Uterus (tissue), 2 donors: ENCODE data around the gene PCGF5.

Experiments
- POLR2A ChIP-seq, 2 donors: fragments of 450-650 bp; IDR thresholded peaks; one replicate each; pipeline ENCODE4 v1.6.1; 2016; ENCODE audit warnings: antibody characterized with exemption in 2 of 2, mild to moderate bottlenecking in 1 of 2, moderate library complexity in 1 of 2
- TF ChIP-seq, protein P1 (sequence below), 4 experiments: fragments of 200-600 bp in 2 of 4; fragments of 450-650 bp in 2 of 4; sonication (generic) in 2 of 4; IDR thresholded peaks; one replicate each; pipeline ENCODE4 v1.5.1; 2016 to 2019; ENCODE audit warnings: antibody characterized with exemption in 4 of 4, mild to moderate bottlenecking in 2 of 4, moderate library complexity in 1 of 4

- TF ChIP-seq, protein P1, sequence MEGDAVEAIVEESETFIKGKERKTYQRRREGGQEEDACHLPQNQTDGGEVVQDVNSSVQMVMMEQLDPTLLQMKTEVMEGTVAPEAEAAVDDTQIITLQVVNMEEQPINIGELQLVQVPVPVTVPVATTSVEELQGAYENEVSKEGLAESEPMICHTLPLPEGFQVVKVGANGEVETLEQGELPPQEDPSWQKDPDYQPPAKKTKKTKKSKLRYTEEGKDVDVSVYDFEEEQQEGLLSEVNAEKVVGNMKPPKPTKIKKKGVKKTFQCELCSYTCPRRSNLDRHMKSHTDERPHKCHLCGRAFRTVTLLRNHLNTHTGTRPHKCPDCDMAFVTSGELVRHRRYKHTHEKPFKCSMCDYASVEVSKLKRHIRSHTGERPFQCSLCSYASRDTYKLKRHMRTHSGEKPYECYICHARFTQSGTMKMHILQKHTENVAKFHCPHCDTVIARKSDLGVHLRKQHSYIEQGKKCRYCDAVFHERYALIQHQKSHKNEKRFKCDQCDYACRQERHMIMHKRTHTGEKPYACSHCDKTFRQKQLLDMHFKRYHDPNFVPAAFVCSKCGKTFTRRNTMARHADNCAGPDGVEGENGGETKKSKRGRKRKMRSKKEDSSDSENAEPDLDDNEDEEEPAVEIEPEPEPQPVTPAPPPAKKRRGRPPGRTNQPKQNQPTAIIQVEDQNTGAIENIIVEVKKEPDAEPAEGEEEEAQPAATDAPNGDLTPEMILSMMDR (IDR thresholded peaks at IDR 0.05), result no peak
- no peak for TF ChIP-seq POLR2A (IDR thresholded peaks at IDR 0.05)
These were observed 49.0 kb upstream of the PCGF5 start for GRCh38 chr10:91171485-91171884.
